Measurements from ENCODE around the gene PHEX.

PHEX gene

GRCh38 chrX:22136711-22137110, 104.6 kb downstream of the PHEX start:
- no peak for DNase-seq (ENCODE audit: low read depth)
- TF ChIP-seq, protein P1, sequence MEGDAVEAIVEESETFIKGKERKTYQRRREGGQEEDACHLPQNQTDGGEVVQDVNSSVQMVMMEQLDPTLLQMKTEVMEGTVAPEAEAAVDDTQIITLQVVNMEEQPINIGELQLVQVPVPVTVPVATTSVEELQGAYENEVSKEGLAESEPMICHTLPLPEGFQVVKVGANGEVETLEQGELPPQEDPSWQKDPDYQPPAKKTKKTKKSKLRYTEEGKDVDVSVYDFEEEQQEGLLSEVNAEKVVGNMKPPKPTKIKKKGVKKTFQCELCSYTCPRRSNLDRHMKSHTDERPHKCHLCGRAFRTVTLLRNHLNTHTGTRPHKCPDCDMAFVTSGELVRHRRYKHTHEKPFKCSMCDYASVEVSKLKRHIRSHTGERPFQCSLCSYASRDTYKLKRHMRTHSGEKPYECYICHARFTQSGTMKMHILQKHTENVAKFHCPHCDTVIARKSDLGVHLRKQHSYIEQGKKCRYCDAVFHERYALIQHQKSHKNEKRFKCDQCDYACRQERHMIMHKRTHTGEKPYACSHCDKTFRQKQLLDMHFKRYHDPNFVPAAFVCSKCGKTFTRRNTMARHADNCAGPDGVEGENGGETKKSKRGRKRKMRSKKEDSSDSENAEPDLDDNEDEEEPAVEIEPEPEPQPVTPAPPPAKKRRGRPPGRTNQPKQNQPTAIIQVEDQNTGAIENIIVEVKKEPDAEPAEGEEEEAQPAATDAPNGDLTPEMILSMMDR (IDR thresholded peaks at IDR 0.05; ENCODE audit: insufficient read depth, low read depth, low read length, missing control alignments): no peak

DNA sequence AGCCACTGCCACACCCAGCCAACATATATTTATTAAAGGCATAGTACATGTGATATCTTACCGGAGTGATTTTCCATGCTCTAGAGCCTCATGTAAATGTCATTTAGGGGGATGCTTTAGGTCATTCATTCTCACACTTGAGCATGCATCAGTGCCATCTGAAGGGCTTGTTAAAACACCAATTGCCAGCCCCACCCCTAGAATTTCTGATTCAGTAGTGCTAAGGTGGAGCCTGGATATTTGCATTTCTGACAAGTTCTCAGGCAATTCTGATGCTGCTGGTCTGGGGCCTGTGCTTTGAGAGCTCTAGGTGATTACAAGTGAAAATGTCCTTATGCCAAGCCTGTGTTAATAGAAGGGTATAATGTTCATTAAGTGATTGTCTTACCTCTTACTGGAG, 107.7 kb downstream of the PHEX start:
- no peak overlapping the region for H3K4me3 ChIP-seq (ENCODE audit: low read length)
- DNase-seq (ENCODE audit: low read depth): peak; percentile 24
- TF ChIP-seq, protein P1 (IDR thresholded peaks at IDR 0.05; ENCODE audit: insufficient read depth, low read depth, low read length, missing control alignments): no peak

More at GRCh38 chrX:22136711-22137110, 104.6 kb downstream of the PHEX start:
- H3K4me3 ChIP-seq (ENCODE audit: low read length): peak overlapping the region; percentile 36

- H3K4me3 ChIP-seq (ENCODE audit: low read length): no peak overlapping the region
- peak; percentile 61 for DNase-seq (ENCODE audit: low read depth)
- TF ChIP-seq, protein P1 (IDR thresholded peaks at IDR 0.05; ENCODE audit: insufficient read depth, low read depth, low read length, missing control alignments): peak; percentile 4
Measured at GRCh38 chrX:22141047-22141730, 109.1 kb downstream of the PHEX start.

DNA sequence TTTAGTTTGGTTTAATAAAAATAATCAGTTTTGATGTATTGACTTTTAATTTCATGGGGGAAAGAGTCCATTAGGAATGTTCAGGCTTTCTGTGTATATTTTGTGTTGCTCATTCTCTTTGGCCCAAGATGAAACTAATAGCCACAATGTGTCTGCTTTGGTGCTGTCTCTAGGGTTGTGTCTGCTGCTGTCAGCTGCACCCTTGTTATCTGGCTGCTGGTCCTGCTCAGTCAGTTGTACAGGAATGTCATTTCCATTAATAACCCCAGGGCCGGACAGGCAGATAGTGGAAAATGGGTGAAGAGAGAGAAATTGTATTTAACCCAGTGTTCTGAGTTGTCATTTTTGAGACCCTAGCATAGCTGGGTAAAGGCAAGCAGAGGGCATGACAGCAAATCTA, 115.1 kb downstream of the PHEX start:
- H3K4me3 ChIP-seq (ENCODE audit: low read length): no peak overlapping the region
- no peak for DNase-seq (ENCODE audit: low read depth)
- TF ChIP-seq, protein P1 (IDR thresholded peaks at IDR 0.05; ENCODE audit: insufficient read depth, low read depth, low read length, missing control alignments): no peak

GRCh38 chrX:22147942-22148341, 115.8 kb downstream of the PHEX start:
- no peak for DNase-seq (ENCODE audit: low read depth)
- no peak overlapping the region for H3K4me3 ChIP-seq (ENCODE audit: low read length)

DNA sequence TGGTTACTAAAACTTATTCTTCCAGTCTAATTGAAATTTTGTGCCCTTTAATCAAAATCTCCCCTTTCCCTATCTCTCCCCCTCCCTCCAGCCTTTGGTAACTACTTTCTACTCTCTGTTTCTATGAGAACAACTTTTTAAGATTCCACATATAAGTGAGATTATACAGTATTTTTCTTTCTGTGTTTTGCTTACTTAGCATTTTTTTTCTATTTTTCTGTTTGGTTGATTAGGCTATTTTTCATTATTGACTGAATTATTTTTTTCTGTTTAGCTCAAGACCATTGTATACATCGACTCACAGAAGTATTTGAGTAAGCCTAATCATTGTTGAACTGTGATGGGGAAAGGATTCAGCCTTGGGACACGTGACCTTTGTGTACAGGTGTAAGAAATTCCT, 116.4 kb downstream of the PHEX start:
- TF ChIP-seq, protein P1 (IDR thresholded peaks at IDR 0.05; ENCODE audit: insufficient read depth, low read depth, low read length, missing control alignments): no peak
- no peak overlapping the region for H3K4me3 ChIP-seq (ENCODE audit: low read length)
- DNase-seq (ENCODE audit: low read depth): no peak

More at GRCh38 chrX:22147942-22148341, 115.8 kb downstream of the PHEX start:
- TF ChIP-seq, protein P1 (IDR thresholded peaks at IDR 0.05; ENCODE audit: insufficient read depth, low read depth, low read length, missing control alignments): no peak

DNA sequence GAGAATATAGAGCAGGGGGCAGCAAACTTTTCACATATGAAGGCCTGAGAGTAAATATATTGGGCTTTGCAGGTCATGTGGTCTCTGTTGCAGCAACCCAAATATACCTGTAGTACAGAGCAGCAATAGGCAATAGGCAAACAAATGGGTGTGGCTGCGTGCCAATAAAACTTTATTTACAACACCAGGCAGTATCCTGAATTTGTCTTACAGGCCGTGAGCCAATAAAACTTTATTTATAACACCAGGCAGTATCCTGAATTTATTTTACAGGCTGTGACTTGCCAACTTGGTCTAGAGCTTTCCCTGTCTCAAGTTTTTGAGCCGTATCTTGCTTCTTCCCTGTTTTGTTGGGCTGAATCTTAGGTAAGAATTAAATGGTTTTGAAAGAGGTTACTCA, 118.2 kb downstream of the PHEX start:
- DNase-seq (ENCODE audit: low read depth): peak; percentile 5
- TF ChIP-seq, protein P1 (IDR thresholded peaks at IDR 0.05; ENCODE audit: insufficient read depth, low read depth, low read length, missing control alignments): no peak
- no peak overlapping the region for H3K4me3 ChIP-seq (ENCODE audit: low read length)
